ENCODE measurements around the gene TANGO6.
"Not testable (repeated sequence)": the region's sequence is repeated elsewhere in the genome, so short reads cannot be mapped to it uniquely, and the experiment has no call there.

TANGO6 gene

GRCh38 chr16:69039333-69039941, 196.1 kb downstream of the TANGO6 start:
- peaks cover 0 to 3% (median 0%) of the 10 kb centered on the region in 3 donors for H3K9me3 ChIP-seq
- intact Hi-C loops (cut with DNase I; ENCODE audit: low total_unique reads), result no loop called here
- H3K27me3 ChIP-seq, result no peaks in the 10 kb centered on the region
- no peak overlapping the region for H3K4me3 ChIP-seq
- peak in 1 of 2 donors; percentile 19 for DNase-seq
- H3K4me1 ChIP-seq, result peaks cover 0 to 10% (median 0%) of the 10 kb centered on the region in 4 donors
- TF ChIP-seq CTCF (IDR thresholded peaks at IDR 0.05), result no peak
- no peak overlapping the region for H3K27ac ChIP-seq
- H3K36me3 ChIP-seq, result peaks cover 16 to 38% (median 35%) of the 10 kb centered on the region in 3 donors

GRCh38 chr16:69040144-69040909, 197.0 kb downstream of the TANGO6 start:
- Histone ChIP-seq H3K27me3 (no peaks in the 10 kb centered on the region), H3K4me1 (peaks cover 0 to 6% (median 0%) of the 10 kb centered on the region in 4 donors), H3K4me3 (no peak overlapping the region), H3K27ac (no peak overlapping the region), H3K36me3 (peaks cover 16 to 38% (median 35%) of the 10 kb centered on the region in 3 donors), H3K9me3 (peaks cover 0 to 3% (median 0%) of the 10 kb centered on the region in 3 donors)
- DNase-seq, result no peak
- intact Hi-C loops (cut with DNase I; ENCODE audit: low total_unique reads), result no loop called here
- no peak for TF ChIP-seq CTCF (IDR thresholded peaks at IDR 0.05)

GRCh38 chr16:69048328-69049120, 205.2 kb downstream of the TANGO6 start:
- no peak for TF ChIP-seq CTCF (IDR thresholded peaks at IDR 0.05)
- peaks cover 0 to 11% (median 7%) of the 10 kb centered on the region in 3 donors for H3K36me3 ChIP-seq
- no peak for DNase-seq
- no peaks in the 10 kb centered on the region for H3K4me1 ChIP-seq
- no peaks in the 10 kb centered on the region for H3K27me3 ChIP-seq
- no peak overlapping the region for H3K27ac ChIP-seq
- H3K9me3 ChIP-seq, result no peaks in the 10 kb centered on the region
- H3K4me3 ChIP-seq, result no peak overlapping the region
- intact Hi-C loops (cut with DNase I; ENCODE audit: low total_unique reads), result no loop called here

GRCh38 chr16:69049146-69049545, 205.8 kb downstream of the TANGO6 start:
- Histone ChIP-seq H3K4me3 (no peak overlapping the region), H3K9me3 (no peaks in the 10 kb centered on the region), H3K36me3 (peaks cover 0 to 4% (median 2%) of the 10 kb centered on the region in 3 donors), H3K4me1 (no peaks in the 10 kb centered on the region), H3K27me3 (no peaks in the 10 kb centered on the region), H3K27ac (no peak overlapping the region)
- intact Hi-C loops (cut with DNase I; ENCODE audit: low total_unique reads), result no loop called here
- TF ChIP-seq CTCF (IDR thresholded peaks at IDR 0.05), result no peak
- no peak for DNase-seq

GRCh38 chr16:69049603-69050375, 206.5 kb downstream of the TANGO6 start:
- intact Hi-C loops (cut with DNase I; ENCODE audit: low total_unique reads), result no loop called here
- Histone ChIP-seq H3K9me3 (no peaks in the 10 kb centered on the region), H3K36me3 (peaks cover 0 to 4% (median 0%) of the 10 kb centered on the region in 3 donors), H3K4me1 (no peaks in the 10 kb centered on the region), H3K4me3 (no peak overlapping the region), H3K27ac (no peak overlapping the region), H3K27me3 (no peaks in the 10 kb centered on the region)
- no peak for DNase-seq
- no peak for TF ChIP-seq CTCF (IDR thresholded peaks at IDR 0.05)

GRCh38 chr16:69051517-69051830, 208.1 kb downstream of the TANGO6 start:
- H3K4me3 ChIP-seq; H3K27ac ChIP-seq; intact Hi-C loops (cut with DNase I; ENCODE audit: low total_unique reads); H3K27me3 ChIP-seq; H3K4me1 ChIP-seq; H3K36me3 ChIP-seq; H3K9me3 ChIP-seq; DNase-seq: not testable (repeated sequence)
